ENCODE measurements around the gene IL1RN. TPM values are rescaled to one million over a fixed set of nuclear protein-coding genes. Genes with fewer than 3 reads are reported as not detected.

Gene IL1RN
- total and polyA plus RNA-seq, 2 donors (not counting 3 experiments of a cell fraction or from before 2014, with no cell fraction given): not detected

- no TSS peak for BruUV-seq (replicated peaks)
- H3K4me3 ChIP-seq (replicated peaks in 1 of 3; ENCODE audit: insufficient read depth in 1 of 3, low read depth in 1 of 3, low read length in 3 of 3): no peak overlapping the region
- H3K4me1 ChIP-seq (ENCODE audit: control insufficient read depth, extremely low read depth, insufficient read depth, low read length): no peaks in the 10 kb centered on the region
- TF ChIP-seq MYC (IDR thresholded peaks at IDR 0.05; ENCODE audit: low read depth, low read length) (no peak), POLR2AphosphoS5 (IDR thresholded peaks at IDR 0.05; ENCODE audit: insufficient read depth, low read depth, low read length) (no peak), FOS (IDR thresholded peaks at IDR 0.05; ENCODE audit: borderline replicate concordance, insufficient read depth, low read length) (no peak), EZH2 (IDR thresholded peaks at IDR 0.05; ENCODE audit: borderline replicate concordance, low read depth, low read length, severe bottlenecking) (no peak), MAX (IDR thresholded peaks at IDR 0.05; ENCODE audit: insufficient read depth, insufficient read length) (no peak), GATA2 (IDR thresholded peaks at IDR 0.05; ENCODE audit: insufficient read depth, insufficient read length, low read depth, low read length) (no peak), POLR2A (IDR thresholded peaks at IDR 0.05; ENCODE audit: low read depth, low read length) (no peak), JUN (IDR thresholded peaks at IDR 0.05; ENCODE audit: borderline replicate concordance, insufficient read depth, insufficient read length, low read depth) (no peak)
- TF ChIP-seq, protein P1, sequence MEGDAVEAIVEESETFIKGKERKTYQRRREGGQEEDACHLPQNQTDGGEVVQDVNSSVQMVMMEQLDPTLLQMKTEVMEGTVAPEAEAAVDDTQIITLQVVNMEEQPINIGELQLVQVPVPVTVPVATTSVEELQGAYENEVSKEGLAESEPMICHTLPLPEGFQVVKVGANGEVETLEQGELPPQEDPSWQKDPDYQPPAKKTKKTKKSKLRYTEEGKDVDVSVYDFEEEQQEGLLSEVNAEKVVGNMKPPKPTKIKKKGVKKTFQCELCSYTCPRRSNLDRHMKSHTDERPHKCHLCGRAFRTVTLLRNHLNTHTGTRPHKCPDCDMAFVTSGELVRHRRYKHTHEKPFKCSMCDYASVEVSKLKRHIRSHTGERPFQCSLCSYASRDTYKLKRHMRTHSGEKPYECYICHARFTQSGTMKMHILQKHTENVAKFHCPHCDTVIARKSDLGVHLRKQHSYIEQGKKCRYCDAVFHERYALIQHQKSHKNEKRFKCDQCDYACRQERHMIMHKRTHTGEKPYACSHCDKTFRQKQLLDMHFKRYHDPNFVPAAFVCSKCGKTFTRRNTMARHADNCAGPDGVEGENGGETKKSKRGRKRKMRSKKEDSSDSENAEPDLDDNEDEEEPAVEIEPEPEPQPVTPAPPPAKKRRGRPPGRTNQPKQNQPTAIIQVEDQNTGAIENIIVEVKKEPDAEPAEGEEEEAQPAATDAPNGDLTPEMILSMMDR (IDR thresholded peaks at IDR 0.05; ENCODE audit: extremely low read depth in 1 of 2, insufficient read depth in 1 of 2, low read depth in 1 of 2, low read length in 2 of 2): no peak
- no peaks in the 10 kb centered on the region for H3K36me3 ChIP-seq (ENCODE audit: control insufficient read depth in 2 of 2, extremely low read depth in 1 of 2, insufficient read depth in 2 of 2, low read length in 2 of 2)
- no peak for DNase-seq (ENCODE audit: low read depth, low spot score)
- no peaks in the 10 kb centered on the region for H3K9me3 ChIP-seq (replicated peaks; ENCODE audit: control insufficient read depth, insufficient read depth, low read length)
- H4K20me1 ChIP-seq (replicated peaks; ENCODE audit: control insufficient read depth, extremely low read depth, insufficient read depth, low read length): no peaks in the 10 kb centered on the region
- FAIRE-seq: no peak
- no peak overlapping the region for H2AFZ ChIP-seq (ENCODE audit: low read depth, low read length)
- H3K27ac ChIP-seq (ENCODE audit: insufficient read depth, low read depth, low read length): no peak overlapping the region
- no peaks in the 10 kb centered on the region for H3K79me2 ChIP-seq (ENCODE audit: control insufficient read depth, insufficient read depth, low read length)
- H3K4me2 ChIP-seq (ENCODE audit: insufficient read depth, low read length): no peak overlapping the region
- H3K27me3 ChIP-seq (ENCODE audit: control insufficient read depth in 2 of 2, insufficient read depth in 2 of 2, low read length in 2 of 2): peaks cover 0 to 3% of the 10 kb centered on the region in 2 experiments
- dilution Hi-C loops (cut with MboI; ENCODE audit: extremely low pct_ligation_motif_present, low sequenced_read_pairs) (no loop called here), intact Hi-C loops (cut with micrococcal nuclease) (no loop called here)
- no peak overlapping the region for H3K9ac ChIP-seq (replicated peaks; ENCODE audit: extremely low read depth, insufficient read depth, low read length)
- ChIA-PET POLR2A (no interaction called here), CTCF (interaction anchor here (4.5 to 6.0 kb wide), 2 partner anchors 63 to 255 kb away, joined by 131 to 310 read pairs; no protein-coding TSS in a partner anchor)
- H3K9me1 ChIP-seq (replicated peaks; ENCODE audit: control insufficient read depth, extremely low read depth, insufficient read depth, low read length): no peaks in the 10 kb centered on the region
Measured at GRCh38 chr2:113134717-113135116, 7.3 kb downstream of the IL1RN start.
